DND-41 (cell line): ENCODE results near the gene PMS2.

Source experiments
- CTCF ChIP-seq: IDR thresholded peaks from 2 replicates; pipeline ENCODE4 v1.5.1; 2012; ENCODE audit warnings: borderline replicate concordance, low read length, moderate library complexity, mild to moderate bottlenecking; ENCODE audit not compliant: poor library complexity, severe bottlenecking; ENCODE audit errors: extremely low read depth
- EZH2 ChIP-seq: IDR thresholded peaks from 3 replicates; pipeline ENCODE4 v1.6.1; 2012; ENCODE audit warnings: borderline replicate concordance, low read depth, mild to moderate bottlenecking, moderate library complexity, low read length, inconsistent platforms; ENCODE audit not compliant: severe bottlenecking

GRCh38 chr7:6049780-6050179 is 40.9 kb upstream of the PMS2 start:
- TF ChIP-seq CTCF, result no peak
- TF ChIP-seq EZH2, result no peak
